ENCODE data around the gene WDR81.

DNA sequence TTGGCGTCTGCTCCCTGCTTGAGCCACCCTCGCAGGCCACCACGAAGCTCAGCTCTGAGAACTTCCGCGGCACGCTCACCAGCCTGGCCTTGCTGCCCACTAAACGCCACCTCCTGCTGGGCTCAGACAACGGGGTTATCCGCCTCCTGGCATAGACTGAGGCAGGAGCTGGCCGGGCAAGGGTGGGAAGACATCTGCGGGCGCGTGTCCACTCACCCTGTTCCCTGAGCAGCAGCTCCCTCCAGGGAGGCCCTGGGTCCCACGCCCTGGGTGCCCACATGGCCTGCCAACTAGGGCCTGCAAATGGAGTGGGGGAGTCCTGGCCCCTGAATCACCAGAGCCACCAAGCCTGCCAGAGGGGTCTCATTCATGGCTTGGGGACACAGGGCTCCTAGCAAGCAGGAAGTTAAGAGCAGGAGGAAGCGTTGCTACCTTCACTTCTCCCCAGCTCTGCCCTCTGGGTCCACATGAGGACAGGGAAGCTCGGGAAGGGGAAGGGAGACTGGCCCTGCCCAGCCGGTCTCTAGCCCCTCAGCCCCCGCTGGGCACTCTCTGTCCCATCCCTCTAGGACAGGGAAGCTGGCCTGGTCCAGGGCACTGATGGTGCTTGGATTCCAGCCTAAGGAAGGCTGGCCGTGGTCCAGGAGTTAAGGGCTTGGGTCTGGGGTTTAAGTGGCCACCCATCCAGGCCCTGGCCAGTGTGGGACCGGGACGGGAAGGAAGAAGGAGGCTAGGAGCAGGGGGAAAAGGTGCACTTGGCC is 13.2 kb downstream of the WDR81 start:
- no peak for TF ChIP-seq ZNF133 (tag by site-specific recombination; IDR thresholded peaks at IDR 0.05)
- TF ChIP-seq, protein P1, sequence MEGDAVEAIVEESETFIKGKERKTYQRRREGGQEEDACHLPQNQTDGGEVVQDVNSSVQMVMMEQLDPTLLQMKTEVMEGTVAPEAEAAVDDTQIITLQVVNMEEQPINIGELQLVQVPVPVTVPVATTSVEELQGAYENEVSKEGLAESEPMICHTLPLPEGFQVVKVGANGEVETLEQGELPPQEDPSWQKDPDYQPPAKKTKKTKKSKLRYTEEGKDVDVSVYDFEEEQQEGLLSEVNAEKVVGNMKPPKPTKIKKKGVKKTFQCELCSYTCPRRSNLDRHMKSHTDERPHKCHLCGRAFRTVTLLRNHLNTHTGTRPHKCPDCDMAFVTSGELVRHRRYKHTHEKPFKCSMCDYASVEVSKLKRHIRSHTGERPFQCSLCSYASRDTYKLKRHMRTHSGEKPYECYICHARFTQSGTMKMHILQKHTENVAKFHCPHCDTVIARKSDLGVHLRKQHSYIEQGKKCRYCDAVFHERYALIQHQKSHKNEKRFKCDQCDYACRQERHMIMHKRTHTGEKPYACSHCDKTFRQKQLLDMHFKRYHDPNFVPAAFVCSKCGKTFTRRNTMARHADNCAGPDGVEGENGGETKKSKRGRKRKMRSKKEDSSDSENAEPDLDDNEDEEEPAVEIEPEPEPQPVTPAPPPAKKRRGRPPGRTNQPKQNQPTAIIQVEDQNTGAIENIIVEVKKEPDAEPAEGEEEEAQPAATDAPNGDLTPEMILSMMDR (tag by site-specific recombination; IDR thresholded peaks at IDR 0.05) = no peak
- TF ChIP-seq ZNF76 (tag by site-specific recombination; IDR thresholded peaks at IDR 0.05; ENCODE audit: borderline replicate concordance, low read depth) = no peak
- TF ChIP-seq SP3 (tag by site-specific recombination; IDR thresholded peaks at IDR 0.05) = no peak
- no peak for TF ChIP-seq ZNF785 (tag by site-specific recombination; IDR thresholded peaks at IDR 0.05)

All from HEK293 (cell line).